ENCODE results near the gene UMODL1. TPM values are rescaled to one million over a fixed set of nuclear protein-coding genes. Genes with fewer than 3 reads are reported as not detected.
A peak's percentile ranks its signal among the peaks of the same experiment; 100 is the strongest.

The UMODL1 gene
- total RNA-seq, 1 experiment from 2014 or later = not detected

DNA sequence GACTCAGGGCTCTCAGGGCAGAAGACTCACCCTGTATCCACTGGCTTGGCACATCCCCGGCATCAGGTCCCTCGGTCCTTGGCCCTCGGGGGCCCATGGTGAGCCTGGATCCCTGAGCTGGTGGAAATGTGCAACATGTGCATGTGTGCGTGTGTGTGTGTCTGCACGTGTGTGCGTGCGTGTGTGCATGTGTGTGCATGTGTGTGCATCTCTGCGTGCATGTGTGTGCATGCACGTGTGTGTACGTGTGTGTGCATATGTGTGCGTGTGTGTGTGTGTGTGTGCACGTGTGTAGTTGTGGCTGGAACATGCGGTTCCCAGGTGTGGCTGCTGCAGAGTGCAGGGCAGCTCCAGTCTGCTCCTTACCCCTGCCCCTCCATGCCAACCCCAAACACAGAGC, 51.3 kb downstream of the UMODL1 start:
- Histone ChIP-seq H3K9me3 (no peaks in the 10 kb centered on the region), H3K27me3 (0 out of 2 replicates have a peak, but pooled peaks cover 3% of the 10 kb centered on the region), H3K36me3 (no peaks in the 10 kb centered on the region), H3K4me3 (no peak overlapping the region)
- no peak for DNase-seq

DNA sequence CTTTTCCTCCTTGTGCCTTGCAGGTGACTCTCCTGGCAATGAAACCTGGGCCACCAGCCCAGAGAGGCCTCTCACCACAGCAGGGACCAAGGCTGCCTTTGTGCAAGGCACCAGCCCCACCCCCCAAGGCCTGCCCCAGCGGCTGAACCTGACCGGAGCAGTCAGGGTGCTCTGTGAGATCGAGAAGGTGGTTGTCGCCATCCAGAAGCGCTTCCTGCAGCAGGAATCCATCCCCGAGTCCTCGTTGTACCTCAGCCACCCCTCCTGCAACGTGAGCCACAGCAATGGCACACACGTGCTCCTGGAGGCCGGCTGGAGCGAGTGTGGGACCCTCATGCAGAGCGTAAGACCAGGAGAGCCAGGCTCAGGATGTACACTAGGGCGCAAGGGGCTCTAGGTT, 51.7 kb downstream of the UMODL1 start:
- Histone ChIP-seq H3K27me3 (0 out of 2 replicates have a peak, but pooled peaks cover 3% of the 10 kb centered on the region), H3K4me3 (no peak overlapping the region), H3K9me3 (no peaks in the 10 kb centered on the region), H3K36me3 (no peaks in the 10 kb centered on the region)
- no peak for DNase-seq

DNA sequence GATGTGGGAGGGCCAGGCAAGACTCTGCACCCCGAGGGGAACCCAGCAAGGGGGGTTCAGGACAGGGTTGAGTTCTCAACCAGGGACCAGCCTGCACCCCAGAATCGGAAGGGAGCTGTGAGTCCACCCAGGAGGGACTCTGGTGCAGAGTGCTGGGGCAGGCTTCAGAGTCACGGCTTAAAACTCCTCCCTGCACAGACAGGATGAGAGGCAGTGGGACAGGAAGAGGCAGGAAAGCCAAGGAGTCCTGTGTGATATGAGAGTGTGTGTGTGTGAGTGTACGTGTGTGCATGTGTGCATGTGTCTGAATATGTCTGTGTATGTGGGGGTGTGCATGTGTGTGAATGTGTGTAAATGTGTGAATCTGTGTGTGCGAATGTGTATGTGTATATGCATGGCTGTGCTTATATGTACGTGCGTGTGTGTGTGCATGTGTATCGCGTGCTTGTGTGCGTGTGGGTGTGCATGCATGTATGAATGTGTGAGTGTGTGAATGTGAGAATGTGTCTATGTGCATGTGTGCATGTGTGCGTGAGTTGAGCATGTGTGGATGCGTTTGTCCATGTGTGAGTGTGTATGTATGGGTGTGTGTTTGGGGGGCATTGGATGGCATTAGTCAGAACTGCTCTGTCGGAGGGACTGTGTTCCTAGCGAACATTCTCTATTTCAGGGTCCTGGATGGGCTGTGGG, 52.2 kb downstream of the UMODL1 start:
- no peak for DNase-seq
- no peak overlapping the region for H3K4me3 ChIP-seq
- no peaks in the 10 kb centered on the region for H3K9me3 ChIP-seq
- no peaks in the 10 kb centered on the region for H3K36me3 ChIP-seq
- H3K27me3 ChIP-seq = 0 out of 2 replicates have a peak, but pooled peaks cover 3% of the 10 kb centered on the region

DNA sequence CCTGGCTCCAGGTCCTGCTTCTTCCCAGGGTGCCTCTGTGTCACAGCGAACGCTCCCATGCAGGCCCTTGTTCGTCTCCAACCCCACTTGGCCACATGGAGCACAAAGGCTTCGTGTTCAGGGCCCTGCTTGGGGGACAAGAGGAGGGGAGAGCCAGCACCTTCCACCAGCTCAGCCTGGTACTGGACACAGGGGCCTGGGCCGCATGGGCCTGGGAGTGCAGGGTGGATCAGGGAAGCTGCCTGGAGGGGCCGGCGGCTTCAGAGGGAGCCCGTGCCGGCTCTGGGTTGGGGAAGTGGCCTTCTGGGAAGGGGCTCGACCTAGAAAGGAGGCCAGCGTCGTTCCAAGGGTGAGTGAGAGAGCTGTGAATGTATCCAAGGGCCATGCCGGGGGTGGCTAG, 53.0 kb downstream of the UMODL1 start:
- Histone ChIP-seq H3K27me3 (0 out of 2 replicates have a peak, but pooled peaks cover 3% of the 10 kb centered on the region), H3K36me3 (no peaks in the 10 kb centered on the region), H3K4me3 (no peak overlapping the region), H3K9me3 (no peaks in the 10 kb centered on the region)
- DNase-seq = no peak

DNA sequence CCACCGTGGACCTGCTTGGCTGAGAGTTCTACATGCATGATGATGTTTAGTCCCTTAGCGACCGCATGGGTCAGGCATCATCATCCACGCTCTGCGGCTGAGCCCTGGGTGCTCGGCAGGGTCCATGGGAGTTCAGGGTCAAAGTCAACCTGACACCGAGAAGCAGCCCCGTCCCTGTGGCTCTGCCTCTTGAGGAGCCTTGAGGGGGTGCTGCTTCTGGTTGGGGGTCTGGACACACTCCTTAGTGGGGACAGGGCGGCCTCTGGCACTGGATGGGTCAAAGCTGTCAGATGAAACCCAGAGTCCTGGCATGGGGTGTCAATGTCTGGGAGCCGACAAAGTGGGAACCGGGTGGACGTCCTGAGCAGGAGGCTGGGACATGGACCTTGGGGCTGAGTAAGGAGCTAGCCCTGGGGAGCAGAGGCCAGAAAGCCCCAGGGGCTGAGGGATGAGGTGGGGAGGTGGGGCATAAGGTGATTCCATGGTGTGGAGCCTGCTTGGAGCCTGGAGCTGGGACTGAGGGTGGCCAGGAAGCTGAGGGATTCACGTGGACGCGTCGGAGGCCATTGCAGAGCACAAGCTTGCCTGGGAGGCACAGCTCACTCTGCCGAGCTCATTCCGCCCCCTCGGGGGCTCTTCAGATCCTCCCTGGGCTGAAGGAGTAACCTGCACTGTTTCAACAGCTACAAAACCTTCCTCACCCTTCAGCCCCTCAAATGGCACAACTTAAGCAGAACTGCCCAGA, 53.9 kb downstream of the UMODL1 start:
- no peak overlapping the region for H3K4me3 ChIP-seq
- no peaks in the 10 kb centered on the region; the same call in 1 of the 2 replicates for H3K27me3 ChIP-seq
- no peaks in the 10 kb centered on the region for H3K36me3 ChIP-seq
- H3K9me3 ChIP-seq = no peaks in the 10 kb centered on the region
- no peak for DNase-seq

DNA sequence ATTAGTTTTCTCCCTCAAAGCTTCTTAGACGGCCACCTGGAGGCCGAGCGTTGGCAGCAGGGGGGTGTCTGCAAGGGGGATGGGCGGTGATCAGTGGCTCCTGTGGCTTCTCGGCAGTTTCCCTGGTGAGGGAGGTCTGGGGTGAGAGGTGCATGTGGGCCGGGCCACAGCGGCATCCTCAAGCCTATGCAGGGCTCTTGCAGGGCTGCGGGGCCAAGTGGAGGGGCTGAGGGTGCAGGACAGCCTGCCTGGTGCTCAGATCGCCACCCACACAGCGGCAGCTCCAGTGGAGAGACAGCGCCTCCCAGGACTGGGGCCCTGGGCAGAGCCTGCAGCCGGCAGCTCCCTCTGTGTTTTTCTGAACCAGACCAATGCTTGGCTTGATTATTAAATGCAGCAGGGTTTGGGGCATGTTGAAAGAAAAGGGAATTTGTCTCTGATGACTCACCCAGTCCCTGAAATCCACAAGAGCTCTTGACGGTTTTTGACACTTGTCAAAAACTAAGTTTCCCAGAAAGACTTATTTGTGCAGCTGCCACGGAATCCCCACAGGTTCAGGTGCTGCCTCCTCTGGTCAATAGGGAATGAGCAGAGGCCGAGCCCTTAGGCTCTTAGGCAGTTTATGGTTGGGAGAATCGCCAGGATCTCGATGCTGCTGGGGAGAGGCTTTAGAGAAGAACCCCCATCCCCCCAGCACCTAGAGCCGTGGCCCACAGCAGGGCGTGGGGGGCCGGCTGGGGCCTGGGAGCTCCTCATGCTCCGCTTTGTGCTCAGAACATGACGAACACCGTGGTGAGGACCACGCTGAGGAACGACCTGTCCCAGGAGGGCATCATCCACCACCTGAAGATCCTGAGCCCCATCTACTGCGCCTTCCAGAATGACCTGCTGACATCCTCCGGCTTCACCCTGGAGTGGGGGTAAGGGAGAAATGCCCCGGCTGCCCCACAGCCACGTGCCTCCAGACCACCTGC, 54.7 kb downstream of the UMODL1 start:
- H3K36me3 ChIP-seq = no peaks in the 10 kb centered on the region
- H3K9me3 ChIP-seq = no peaks in the 10 kb centered on the region
- H3K27me3 ChIP-seq = no peaks in the 10 kb centered on the region; the same call in 1 of the 2 replicates
- H3K4me3 ChIP-seq = no peak overlapping the region
- DNase-seq = peak; percentile 43

DNA sequence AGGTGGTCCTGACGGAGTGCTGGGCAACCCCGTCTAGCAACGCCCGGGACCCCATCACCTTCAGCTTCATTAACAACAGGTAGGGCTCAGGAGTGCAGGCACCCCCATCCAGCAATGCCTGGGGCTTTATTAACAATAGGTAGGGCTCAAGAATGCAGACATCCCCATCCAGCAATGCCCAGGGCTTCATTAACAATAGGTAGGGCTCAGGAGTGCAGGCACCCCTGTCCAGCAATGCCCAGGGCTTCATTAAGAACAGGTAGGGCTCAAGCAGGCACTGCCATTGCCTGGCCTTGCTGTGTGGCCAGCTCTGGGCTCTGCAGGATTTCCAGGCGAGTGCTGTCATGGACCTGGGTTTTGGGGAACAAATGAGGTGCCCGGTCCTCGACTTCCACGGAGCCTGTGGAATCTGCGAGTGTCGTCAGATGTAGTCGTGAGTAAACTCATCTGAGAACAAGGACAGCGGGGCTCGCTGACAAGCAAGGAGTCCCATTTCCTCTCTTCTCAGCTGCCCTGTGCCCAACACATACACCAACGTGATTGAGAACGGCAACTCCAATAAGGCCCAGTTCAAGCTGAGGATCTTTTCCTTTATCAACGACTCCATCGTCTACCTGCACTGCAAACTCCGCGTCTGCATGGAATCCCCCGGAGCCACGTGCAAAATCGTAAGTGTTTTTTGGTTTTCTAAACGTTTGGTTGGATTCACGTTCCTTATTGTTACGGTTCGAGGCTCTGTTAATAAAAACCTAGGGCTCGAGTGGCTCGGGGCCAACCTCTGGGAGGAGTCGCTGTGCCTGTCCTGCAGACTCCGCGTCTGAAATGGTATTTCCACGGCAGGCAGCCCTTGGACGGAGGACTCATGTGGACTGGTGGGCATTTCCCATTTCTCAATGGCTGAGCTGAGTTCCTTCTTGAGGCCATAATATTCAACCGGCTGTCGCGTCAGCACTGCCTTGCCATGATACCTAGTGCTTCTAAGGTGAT, 56.3 kb downstream of the UMODL1 start:
- H3K9me3 ChIP-seq = no peaks in the 10 kb centered on the region
- H3K27me3 ChIP-seq = no peaks in the 10 kb centered on the region; the same call in 1 of the 2 replicates
- H3K4me3 ChIP-seq = no peak overlapping the region
- DNase-seq = no peak
- H3K36me3 ChIP-seq = no peaks in the 10 kb centered on the region

DNA sequence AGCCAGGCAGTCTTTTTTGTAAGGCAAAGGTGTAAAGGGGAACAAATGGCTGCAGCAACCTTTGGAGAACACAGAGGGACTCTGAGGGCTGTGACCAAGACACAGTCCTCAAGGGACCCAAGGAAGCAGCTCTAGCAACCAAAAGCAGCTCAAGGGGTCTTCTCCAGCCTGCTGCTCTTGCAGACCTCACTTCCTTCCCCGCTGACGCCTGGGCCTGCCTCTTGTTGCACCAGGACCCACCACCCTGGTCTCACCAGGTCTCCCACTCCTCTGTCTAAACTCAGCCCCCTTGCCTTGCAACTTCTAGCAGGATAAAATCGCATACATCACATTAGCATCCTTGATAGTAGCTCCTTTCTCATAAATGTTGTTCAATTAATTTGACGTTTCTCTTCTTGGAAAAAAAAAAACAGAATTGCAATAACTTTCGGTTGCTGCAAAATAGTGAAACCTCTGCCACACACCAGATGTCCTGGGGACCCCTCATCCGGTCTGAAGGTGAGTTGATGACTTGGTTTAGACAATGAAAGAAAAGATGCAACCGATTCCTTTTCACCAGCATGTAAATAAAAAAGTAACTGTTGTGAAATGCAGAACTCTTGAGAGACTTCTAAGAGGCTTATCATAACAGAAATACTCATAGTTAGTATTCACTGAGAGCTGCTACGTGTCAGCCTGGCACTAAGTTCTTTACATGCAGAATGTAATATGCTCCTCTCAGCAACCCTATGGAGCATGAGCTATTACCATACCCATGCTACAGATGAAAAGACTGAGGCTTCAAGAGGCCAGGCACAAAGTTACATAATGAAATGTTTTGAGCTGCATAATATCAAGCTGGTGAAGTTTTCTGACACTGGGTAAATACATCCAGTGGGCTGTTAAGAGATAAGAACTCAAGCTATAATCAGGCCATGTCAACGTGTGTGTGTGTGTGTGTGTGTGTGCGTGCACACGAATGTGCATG, 58.5 kb downstream of the UMODL1 start:
- Histone ChIP-seq H3K36me3 (no peaks in the 10 kb centered on the region), H3K9me3 (no peaks in the 10 kb centered on the region), H3K4me3 (no peak overlapping the region), H3K27me3 (no peaks in the 10 kb centered on the region; the same call in 1 of the 2 replicates)
- DNase-seq = no peak

DNA sequence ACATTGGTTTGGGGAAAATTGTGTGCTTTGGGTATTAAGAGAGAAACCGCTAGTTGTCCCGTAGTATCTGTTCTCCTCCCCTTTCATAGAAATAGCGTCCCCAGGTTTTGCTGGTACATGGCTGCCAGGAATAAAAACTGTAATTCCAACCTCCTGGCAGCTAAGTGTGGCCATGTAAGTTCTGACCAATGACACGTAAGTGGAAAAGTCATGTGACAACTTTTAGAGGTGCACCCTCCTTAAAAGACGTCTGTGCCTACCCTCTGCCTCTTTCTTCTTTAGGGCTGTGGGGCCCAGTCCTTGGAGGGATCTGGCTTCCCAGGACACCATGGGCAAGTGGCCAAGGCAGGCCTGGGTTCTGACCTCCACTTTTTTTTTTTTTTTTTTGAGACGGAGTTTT, 59.3 kb downstream of the UMODL1 start:
- Histone ChIP-seq H3K36me3 (no peaks in the 10 kb centered on the region), H3K4me3 (no peak overlapping the region), H3K9me3 (no peaks in the 10 kb centered on the region), H3K27me3 (no peaks in the 10 kb centered on the region; the same call in 1 of the 2 replicates)
- DNase-seq = no peak

DNA sequence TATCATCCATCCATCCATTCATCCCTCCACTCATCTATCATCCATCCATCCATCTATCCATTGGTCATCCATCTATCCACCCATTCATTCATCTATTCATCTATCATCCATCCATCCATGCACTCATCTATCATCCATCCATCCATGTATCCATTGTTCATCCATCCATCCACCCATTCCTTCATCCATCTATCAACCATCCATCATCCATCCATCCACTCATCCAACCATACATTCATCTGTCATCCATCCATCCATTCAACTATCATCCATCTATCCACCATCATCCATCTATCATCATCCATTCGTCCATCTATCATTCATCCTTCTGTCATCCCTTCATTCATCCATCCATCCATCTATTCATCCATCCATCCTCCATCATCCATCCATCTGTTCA, 61.1 kb downstream of the UMODL1 start:
- no peak overlapping the region for H3K4me3 ChIP-seq
- H3K36me3 ChIP-seq = no peaks in the 10 kb centered on the region
- no peak for DNase-seq
- no peaks in the 10 kb centered on the region; the same call in 1 of the 2 replicates for H3K27me3 ChIP-seq
- no peaks in the 10 kb centered on the region for H3K9me3 ChIP-seq

DNA sequence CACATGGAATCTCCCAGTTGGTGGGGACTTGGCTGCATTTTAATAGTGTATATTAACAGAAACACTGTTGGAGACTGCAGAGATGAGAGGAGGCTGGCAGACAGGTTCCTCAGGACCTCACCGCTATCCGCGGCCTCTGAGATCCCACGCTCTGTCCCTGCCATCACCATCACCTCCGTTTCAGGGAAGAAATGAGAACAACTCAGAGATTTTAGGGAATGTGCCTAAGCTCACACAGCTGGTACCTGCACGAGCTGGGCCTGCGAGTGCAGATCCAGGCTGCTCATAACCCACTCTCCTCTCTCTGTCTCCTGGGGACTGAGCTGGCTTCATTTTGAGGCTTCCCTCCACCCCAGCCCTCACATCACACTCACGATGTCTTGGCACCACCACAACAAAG, 62.0 kb downstream of the UMODL1 start:
- H3K36me3 ChIP-seq = no peaks in the 10 kb centered on the region
- H3K9me3 ChIP-seq = no peaks in the 10 kb centered on the region
- no peaks in the 10 kb centered on the region; the same call in 1 of the 2 replicates for H3K27me3 ChIP-seq
- H3K4me3 ChIP-seq = no peak overlapping the region
- DNase-seq = no peak

DNA sequence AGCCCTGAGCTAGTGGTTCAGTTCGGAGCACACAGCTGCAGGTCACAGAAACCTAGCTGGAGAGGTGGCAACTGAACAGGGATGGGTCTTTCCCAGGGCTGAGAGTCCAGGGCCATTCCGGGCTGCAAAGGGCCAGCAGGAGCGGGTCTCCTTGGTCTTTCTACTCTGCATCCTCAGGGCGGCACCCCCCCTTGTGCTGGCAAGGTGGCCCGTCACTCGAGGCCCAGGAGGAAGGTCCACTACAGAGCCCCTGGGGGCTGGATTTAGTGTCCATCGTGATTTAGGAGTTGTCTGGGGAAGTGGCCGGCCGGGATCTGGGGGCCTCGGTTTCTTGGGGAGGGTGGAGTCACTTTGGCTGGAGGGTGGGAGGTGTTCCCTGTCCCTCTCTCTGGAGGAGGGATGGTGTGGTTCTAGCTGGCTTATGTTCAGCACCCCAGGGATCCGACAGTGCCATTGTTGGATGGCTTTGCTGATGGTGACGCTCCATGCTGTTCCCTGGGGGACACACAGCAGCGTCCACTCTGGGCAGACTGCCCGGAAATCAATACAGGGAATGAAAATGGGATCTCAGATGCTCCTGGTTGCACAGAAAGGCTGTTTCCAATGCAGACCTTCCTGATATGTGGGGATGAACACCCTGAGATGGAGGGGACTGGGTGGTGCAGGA, 64.4 kb downstream of the UMODL1 start:
- Histone ChIP-seq H3K36me3 (no peaks in the 10 kb centered on the region), H3K4me3 (no peak overlapping the region), H3K27me3 (no peaks in the 10 kb centered on the region), H3K9me3 (no peaks in the 10 kb centered on the region)
- no peak for DNase-seq

DNA sequence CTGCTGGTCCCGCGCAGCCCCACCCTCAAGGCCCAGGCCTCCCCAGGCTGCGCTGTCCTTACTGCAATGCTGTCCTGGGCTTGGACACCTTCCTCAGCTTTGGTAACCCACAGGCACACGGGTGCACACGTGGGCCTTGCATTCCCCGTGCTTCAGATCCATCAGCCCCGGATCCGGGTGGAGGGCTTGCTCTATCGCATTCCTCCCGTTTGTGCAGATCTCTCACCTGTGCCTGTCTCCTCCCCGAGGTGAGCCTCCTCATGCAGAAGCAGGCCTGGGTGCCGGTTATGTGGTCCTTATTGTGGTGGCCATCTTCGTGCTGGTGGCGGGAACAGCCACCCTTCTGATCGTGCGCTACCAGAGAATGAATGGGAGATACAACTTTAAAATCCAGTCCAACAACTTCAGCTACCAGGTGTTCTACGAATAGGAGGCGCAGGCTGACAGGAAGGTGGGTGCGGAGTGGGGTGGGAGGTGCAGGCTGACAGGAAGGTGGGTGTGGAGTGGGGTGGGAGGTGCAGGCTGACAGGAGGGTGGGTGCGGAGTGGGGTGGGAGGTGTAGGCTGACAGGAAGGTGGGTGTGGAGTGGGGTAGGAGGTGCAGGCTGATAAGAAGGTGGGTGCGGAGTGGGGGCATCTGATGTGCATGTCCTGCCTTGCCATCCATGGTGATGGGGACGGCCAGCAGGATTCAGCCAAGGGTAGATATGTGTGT, 66.2 kb downstream of the UMODL1 start:
- no peaks in the 10 kb centered on the region for H3K27me3 ChIP-seq
- H3K36me3 ChIP-seq = no peaks in the 10 kb centered on the region
- no peak overlapping the region for H3K4me3 ChIP-seq
- no peaks in the 10 kb centered on the region for H3K9me3 ChIP-seq
- DNase-seq = no peak

All from MG63 (cell line).